ENCODE results near the gene FES.

DNA sequence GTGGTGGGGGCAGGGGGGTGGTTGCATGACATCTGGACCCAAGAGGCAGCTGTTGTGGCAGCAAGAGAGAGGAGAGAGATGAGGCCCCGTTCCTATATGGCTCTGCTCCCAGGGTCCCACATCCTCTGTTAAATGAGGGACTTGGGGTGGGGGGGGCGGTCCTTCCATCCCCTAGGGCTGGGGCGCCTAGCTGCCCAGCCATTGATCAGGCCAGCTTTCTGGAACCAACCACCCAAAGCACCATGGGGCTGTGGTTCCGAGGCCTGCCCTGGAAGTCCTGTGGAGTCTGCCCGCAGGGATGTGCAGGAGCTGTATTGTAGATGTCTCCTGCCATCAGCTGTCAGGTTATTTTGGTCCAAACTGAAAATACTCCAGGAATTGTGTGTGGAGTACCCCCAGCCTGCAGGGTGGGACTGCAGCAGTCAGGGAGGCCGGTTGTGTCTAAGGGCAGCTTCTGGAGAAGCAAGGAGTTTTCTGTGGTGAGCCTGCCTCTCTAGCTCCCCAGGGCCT, 10.8 kb upstream of the FES start:
- TF ChIP-seq NCOA1 (CRISPR knock-in tag; IDR thresholded peaks at IDR 0.05) = no peak
- TF ChIP-seq CEBPZ (IDR thresholded peaks at IDR 0.05; ENCODE audit: low read length) = no peak
- TF ChIP-seq CTCF (CRISPR knock-in tag; IDR thresholded peaks at IDR 0.05) = no peak
- TF ChIP-seq SP2 (CRISPR knock-in tag; IDR thresholded peaks at IDR 0.05) = no peak
- TF ChIP-seq MXI1 (IDR thresholded peaks at IDR 0.05; ENCODE audit: borderline replicate concordance, low read depth, low read length) = no peak
- TF ChIP-seq HNRNPH1 (optimal IDR thresholded peaks at IDR 0.05; ENCODE audit: low read depth, low read length) = no peak
- no peak for TF ChIP-seq MATR3 (CRISPR knock-in tag; IDR thresholded peaks at IDR 0.05)
- TF ChIP-seq ZNF280D (CRISPR knock-in tag; IDR thresholded peaks at IDR 0.05) = no peak
- no peak for TF ChIP-seq SMARCC2 (IDR thresholded peaks at IDR 0.05)
- no peak for TF ChIP-seq MED1 (CRISPR knock-in tag; IDR thresholded peaks at IDR 0.05)
- no peak for TF ChIP-seq SMC3 (IDR thresholded peaks at IDR 0.05; ENCODE audit: low read length)
- TF ChIP-seq SIN3A (IDR thresholded peaks at IDR 0.05; ENCODE audit: borderline replicate concordance, low read depth, low read length) = no peak
- TF ChIP-seq CBFB (CRISPR knock-in tag; IDR thresholded peaks at IDR 0.05) = no peak

Measured in HepG2 (cell line).